Measurements from ENCODE around the gene CIAPIN1.
"Not testable (repeated sequence)": the region's sequence is repeated elsewhere in the genome, so short reads cannot be mapped to it uniquely, and the experiment has no call there.

Gene CIAPIN1

DNA sequence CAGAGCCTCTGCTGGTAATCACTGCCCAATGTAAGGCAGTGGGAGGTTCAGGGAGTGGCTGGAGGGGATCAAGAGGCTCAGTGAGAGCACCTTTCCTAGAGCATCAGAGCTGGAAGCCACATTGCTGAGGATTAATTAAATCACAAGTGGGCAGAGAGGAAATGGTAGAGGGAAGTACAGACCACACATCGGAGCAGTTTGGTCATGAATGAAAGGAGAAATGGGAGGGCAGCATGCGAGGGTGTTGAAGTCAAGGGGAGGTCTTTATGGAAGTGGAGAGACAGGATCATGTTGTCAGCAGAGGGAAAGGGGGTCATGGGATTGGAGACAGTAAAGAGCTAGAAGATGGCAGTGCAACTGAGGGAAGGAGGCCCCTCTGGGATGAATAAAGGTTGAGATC, 40.3 kb downstream of the CIAPIN1 start:
- DNase-seq (ENCODE audit: low spot score), result no peak

DNA sequence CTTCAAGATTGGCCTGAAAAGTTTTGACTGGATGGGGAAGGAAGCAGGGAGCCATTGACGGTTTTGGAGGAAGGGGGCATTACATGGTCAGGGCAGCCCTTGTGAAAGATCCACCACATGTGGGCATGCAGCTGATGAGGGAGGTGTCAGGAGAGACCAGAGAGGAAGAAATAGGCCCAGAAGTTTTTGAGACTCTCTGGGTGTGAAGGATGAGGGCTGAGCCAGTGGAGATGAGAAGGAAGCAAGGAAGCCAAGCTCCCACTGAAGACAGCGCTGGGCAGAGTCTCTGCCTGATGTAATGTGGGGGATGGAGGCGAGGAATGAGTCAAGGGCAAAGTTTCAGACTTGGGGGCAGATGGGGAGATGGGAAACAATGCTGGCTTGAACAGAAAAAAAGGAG, 42.1 kb downstream of the CIAPIN1 start:
- no peak for DNase-seq (ENCODE audit: low spot score)

DNA sequence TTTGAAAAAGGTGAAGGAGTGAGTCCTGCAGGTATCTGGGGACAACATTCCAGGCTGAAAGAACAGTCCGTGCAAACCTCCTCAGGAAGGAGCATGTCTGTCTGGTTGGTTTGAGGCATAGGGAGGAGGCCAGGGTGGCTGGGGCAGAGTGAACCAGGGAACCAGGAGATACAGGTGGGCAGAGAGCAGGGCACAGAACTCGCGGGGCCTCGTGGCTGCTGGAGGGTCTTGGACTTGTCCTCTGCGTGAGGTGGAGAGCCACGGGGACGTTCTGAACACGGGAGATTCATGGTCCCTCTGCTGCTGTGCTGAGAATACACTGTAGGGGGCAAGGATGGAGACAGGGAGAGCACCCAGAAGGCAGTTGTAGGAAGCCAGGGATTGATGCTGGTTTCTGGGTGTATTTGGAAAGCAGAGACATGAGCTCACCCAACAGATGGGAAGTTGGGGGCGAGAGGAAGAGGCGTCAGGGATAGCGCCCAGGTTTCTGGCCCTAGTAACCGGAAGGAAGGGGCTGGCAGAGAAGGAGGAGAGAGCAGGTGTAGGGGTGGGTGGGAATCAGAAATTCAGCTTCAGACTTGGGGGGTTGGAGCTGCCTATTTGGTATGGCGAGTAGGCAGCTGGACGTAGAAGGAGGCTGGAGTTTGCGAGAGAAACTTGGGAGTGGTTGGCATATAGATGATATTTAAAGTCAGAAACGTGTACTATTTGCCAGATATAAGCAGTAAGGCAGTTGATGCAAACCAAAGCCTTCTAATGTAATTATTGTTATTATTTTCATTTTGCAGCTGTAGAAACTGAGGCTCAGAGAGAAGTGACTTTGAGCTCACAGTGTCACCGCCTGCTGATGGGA, 43.0 kb downstream of the CIAPIN1 start, which contains the start of gene CCL17:
TSS of gene CCL17 (plus strand) at position 803 of the 853 bp plus-strand sequence. CDS start 9,166 bp downstream, outside the sequence.
- peak; percentile 62 for DNase-seq (ENCODE audit: low spot score)

DNA sequence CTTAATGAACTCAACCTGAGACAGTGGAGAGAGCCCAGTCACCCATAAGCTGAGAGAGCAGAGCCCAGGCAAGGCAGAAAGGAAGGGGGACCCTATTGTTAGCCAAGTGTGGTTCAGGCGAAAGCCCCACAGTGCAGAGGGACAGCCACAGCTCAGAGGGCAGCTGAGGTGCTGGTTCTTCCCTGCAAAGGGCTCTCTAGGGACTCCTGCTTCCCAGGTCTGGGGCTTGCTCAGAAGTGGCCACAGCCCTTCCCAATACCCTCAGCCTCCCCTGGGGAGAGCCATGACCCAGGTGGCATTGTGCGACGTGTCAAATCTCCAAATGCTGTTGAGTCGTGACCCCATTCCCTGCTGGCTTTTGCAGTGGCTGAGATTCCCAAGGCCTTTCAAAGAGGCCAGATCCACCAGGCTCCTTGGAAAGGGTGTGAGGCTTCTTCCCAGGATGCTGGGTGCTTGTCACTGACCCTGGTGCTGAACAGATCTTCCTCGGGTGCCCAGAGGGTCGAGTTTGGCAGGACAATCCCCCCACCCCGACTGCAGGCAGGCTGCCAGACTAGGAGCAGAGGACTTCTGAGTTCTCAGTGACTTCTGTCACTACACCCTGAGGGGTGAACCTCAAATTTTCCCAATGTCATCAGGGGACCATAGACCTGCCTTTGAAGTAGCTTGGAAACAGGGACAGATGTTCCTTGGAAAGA, 45.1 kb downstream of the CIAPIN1 start:
- DNase-seq (ENCODE audit: low spot score), result no peak

DNA sequence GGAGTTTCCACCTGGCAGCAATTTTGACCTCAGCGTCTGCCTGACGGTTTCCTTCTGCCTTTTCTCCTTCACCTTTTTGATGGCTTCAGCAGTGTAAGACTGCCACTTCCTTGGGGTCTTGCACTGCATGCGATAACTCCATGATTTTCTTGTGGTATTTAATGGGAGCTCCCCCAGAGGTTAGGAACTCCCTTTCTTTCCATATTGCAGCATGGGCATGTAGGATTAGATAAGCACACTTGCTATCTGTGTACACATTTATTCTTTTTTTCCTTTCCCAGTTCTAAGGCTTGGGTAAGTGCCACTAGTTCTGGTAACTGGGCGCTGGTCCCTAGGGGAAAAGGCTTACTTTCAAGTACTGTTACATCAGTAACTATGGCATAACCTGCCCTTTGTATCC, 49.7 kb downstream of the CIAPIN1 start:
- DNase-seq (ENCODE audit: low spot score), result not testable (repeated sequence)

DNA sequence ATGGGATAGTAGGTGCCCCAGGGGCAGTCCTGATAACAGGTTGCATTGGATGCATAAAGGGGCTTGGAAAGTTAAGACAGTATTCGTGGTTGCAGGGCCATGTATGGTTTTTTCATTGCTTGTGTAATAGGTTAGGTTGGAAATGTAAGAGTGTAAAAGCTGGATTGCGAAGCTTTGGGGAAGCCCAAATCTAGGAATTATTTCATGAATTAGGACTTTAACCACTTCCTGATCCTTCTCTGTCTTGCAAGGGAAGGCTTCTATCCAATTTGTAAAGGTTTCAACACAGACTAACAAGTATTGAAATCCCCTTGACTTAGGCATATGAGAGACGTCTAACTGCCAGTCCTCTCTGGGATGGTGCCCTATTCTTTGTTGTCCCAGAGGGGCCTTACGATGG, 50.4 kb downstream of the CIAPIN1 start:
- DNase-seq (ENCODE audit: low spot score), result no peak

DNA sequence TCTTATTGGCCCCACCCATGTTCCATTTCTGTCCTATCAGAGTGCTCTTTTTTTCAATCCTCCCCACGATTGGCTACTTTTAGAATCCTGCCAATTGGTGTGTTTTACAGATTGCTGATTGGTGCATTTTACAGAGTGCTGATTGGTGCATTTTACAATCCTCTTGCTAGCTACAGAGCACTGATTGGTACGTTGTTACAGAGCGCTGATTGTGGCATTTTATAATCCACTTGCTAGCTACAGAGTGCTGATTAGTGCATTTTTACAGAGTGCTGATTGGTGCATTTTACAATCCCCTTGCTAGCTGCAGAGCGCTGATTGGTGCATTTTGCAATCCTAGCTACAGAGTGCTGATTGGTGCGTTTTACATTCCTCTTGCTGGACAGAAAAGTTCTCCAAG, 52.2 kb downstream of the CIAPIN1 start:
- no peak for DNase-seq (ENCODE audit: low spot score)

DNA sequence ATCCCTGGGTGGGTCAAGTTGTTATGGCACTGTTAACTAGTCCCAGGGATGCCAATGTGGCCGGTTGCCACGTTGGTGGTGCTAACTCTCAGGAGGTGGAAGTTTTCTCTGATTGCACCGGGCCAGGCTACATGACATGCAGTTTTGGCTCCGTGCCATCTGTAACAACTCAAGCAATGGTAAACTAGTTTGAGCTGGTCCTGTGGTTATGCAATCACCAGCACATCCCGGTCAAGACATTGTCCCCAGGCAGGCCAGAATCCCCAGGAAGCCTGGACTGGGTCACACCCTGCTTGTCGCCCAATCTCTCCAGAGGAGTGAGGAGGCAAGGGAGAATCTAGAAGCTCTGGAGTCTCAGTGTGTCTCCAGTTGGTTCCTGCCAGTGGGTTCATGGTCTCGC, 52.7 kb downstream of the CIAPIN1 start:
- no peak for DNase-seq (ENCODE audit: low spot score)

DNA sequence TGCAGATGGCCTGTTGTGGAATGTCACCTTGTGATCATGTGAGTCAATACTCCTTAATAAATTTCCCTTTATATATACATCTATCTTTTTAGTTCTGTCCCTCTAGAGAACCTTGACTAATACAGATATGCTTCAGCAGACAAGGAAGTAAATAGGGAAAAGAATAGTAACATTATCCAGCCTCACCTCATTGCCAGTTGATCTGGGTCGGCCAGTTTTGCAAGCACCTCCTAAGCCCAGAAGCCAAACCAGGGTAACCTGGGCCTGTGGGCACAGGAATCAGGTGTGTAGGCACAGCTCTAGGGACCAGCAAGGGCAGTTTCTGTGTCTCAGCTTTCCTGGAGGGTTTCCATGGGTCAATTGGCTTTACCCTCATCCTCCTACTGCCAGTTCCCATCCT, 54.5 kb downstream of the CIAPIN1 start:
- no peak for DNase-seq (ENCODE audit: low spot score)

DNA sequence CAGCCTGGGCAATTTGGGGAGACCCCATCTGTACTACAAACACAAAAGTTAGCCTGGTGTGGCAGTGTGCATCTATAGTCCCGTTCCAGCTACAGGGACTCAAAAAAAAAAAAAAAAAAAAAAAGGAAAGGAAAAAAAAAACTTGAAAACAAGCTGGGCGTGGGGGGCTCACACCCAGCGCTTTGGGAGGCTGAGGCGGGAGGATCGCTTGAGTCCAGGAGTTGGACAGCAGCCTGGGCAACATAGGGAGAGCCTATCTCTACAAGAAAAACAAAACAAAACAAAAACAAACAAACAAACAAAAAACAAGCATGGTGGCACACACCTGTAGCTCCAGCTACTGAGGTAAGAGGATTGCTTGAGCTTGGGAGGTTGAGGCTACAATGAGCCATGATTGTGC, 55.5 kb downstream of the CIAPIN1 start:
- no peak for DNase-seq (ENCODE audit: low spot score)

DNA sequence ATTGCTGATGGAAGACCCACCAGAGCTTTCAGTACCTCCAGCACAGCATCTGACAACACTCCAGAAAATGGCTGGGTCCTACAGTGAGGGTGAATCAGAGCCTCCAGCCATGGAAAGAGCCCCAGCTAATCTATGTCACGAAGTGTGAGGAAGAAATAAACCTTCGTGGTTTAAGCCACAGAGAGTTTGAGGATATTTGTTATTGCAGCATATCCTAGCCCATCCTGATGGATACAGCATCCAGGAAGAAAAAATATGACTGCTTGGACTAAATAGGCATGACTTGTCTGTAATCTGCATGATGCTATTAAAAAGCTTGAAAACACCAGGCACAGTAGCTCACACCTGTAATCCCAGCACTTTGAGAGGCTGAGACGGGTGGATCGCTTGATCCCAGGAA, 55.9 kb downstream of the CIAPIN1 start:
- DNase-seq (ENCODE audit: low spot score), result no peak

DNA sequence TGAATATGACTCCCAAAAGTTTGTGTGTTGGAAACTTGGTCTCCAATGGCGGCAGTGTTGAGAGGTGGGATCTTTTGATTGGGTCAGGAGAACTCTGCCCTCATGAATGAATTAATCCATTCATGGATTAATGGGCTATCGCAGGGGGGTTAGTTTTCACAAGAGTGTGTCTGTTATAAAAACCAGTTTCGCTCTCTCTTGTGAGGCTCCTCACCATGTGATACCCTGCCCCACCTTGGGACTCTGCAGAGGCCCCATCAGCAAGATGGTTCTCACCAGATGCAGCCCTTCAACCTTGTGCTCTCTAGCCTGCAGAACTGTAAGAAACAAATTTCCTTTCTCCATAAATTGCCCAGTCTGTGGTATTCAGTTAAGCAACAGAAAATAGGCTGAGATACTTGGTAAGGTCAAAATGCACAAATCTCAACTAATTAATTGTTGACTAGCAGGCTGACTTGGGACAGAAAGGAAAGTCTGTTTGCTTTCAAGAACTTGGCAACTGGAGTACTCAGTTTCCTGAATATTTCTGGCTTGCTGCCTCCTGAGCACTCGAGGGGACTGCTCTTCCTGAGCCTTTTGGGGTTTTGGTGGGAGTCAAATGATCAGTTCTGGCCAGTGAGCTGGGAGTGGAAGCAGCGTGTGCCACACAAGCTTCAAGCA, 56.4 kb downstream of the CIAPIN1 start:
- no peak for DNase-seq (ENCODE audit: low spot score)

DNA sequence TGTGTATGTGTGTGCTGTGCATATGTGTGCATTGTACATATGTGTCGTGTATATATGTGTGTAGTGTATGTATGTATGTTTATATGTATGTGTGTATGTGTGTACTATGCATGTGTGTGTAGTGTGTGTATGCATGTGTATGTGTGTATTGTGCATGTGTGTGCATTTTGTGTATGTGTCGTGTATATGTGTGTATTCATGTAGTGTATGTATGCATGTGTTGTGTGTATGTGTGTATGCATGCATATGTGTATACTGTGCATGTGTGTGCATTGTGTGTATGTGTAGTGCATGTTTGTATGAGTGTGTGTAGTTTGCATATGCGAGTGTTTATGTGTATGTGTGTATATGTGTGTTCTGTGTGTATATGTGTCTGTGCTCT, 58.1 kb downstream of the CIAPIN1 start:
- no peak for DNase-seq (ENCODE audit: low spot score)

DNA sequence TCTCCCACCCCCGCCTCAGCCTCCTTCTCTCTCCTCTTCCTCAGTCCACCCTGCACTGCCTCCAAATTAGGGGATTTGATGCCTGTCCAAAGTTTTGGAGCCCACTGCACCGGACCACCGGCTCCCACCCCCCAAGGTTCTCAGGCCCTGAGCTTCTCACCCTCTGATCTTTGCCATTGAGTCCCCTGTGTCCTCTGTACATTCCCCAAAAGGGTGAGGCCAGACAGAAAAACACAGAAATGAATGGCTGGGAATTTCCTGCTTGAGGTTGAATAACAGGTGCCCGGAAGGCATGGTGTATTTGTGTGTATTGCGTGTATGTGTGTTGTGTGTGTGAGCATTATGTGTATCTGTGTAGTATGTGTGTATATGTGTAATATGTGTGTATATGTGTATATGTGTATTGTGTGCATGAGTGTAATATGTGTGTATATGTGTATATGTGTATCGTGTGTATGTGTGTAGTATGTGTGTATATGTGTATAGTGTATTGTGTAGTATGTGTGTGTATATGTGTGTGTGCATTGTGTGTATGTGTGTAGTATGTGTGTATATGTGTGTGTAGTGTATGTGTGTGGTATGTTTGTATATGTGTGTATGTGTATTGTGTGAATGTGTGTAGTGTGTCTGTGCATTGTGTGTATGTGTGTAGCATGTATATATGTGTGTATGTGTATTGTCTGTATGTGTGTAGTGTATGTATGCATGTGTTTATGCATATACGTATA, 58.7 kb downstream of the CIAPIN1 start:
- DNase-seq (ENCODE audit: low spot score), result no peak

DNA sequence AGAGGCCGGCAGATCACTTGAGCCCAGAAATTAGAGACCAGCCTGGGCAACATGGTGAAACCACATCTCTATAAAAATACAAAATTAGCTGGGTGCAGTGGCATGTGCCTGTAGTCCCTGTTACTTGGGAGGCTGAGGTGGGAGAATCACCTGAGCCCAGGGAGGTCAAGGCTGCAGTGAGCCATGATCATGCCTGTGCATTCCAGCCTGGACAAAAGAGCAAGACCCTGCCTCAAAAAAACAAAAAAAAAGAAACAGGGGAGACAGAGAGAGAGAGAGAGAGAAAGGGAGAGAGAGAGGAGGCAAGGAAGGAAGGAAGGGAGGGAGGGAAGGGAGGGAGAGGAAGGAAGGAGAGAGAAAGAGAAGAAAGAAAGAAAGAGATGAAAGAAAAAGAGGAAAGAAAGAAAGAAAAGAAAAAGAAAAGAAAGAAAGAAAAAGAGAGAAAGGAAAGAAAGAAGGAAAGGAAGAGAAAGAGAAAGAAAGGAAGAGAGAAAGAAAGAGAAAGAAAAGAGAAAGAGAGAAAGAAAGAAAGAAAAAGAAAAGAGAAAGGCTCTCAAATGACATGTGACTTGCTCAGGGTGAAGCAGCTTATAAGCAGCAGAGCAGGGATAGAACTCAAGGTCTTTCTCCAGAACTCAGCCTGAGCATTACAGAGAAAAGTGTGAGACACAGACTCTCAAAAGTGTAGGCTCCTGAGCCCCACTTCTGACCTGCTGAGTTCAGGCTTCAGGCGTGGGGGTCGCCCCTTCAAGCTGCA, 59.4 kb downstream of the CIAPIN1 start:
- DNase-seq (ENCODE audit: low spot score), result no peak

DNA sequence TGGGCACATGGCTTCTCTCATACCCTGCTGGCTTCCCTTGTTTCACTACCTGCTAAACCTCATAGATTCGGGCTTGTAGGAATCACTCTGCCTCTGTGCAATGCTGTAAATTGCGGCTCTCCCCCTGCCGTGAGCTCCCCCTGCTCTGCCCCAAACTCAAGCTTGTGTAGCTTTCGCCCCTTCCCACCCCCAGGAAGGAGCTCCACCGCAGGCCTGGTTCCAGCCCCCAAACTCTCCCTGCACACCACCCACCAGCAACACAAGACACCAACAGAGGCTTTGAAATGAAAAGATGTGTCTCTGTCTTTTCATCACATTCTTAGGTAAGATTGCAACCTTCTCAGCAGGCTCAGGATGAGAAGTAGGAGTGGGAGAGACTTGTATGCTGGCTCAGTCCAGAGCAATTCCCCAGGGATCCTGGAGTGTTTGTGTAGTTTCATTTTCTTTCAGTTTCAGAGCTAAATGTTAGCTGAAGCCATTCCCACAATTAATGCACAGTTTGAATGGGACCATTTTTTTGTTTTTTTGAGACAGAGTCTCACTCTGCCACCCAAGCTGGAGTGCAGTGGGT, 60.7 kb downstream of the CIAPIN1 start:
- DNase-seq (ENCODE audit: low spot score), result no peak

DNA sequence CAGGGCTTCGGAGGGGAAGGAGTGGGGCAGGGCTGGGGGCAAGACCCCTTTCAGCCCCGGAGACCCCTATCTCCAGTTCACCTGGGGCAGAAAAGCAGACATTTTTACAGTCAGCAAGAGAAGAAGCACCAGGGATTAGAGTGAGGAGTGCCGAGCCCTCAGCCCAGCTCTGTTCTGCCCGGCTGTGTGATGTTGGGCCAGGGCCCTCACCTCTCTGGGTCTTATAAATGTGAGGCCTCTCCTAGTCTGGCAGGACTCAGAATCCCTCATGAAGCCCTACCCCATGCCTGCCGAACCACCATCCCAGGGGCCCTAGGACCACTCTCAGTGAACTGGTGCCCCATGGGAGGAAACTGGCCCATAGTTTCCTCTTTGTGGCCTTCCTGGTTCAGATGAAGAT, 62.1 kb downstream of the CIAPIN1 start:
- no peak for DNase-seq (ENCODE audit: low spot score)

DNA sequence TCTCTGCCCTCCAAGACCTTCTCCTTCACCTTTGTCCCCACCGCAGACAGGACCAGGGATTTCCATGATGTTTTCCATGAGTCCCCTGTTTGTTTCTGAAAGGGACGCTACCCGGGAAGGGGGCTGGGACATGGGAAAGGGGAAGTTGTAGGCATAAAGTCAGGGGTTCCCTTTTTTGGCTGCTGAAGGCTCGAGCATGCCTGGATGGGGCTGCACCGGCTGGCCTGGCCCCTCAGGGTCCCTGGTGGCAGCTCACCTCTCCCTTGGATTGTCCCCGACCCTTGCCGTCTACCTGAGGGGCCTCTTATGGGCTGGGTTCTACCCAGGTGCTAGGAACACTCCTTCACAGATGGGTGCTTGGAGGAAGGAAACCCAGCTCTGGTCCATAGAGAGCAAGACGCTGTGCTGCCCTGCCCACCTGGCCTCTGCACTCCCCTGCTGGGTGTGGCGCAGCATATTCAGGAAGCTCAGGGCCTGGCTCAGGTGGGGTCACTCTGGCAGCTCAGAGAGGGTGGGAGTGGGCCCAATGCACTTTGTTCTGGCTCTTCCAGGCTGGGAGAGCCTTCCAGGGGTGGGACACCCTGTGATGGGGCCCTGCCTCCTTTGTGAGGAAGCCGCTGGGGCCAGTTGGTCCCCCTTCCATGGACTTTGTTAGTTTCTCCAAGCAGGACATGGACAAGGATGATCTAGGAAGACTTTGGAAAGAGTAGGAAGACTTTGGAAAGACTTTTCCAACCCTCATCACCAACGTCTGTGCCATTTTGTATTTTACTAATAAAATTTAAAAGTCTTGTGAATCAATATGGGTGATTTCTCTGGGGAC, 62.7 kb downstream of the CIAPIN1 start:
- DNase-seq (ENCODE audit: low spot score), result no peak

DNA sequence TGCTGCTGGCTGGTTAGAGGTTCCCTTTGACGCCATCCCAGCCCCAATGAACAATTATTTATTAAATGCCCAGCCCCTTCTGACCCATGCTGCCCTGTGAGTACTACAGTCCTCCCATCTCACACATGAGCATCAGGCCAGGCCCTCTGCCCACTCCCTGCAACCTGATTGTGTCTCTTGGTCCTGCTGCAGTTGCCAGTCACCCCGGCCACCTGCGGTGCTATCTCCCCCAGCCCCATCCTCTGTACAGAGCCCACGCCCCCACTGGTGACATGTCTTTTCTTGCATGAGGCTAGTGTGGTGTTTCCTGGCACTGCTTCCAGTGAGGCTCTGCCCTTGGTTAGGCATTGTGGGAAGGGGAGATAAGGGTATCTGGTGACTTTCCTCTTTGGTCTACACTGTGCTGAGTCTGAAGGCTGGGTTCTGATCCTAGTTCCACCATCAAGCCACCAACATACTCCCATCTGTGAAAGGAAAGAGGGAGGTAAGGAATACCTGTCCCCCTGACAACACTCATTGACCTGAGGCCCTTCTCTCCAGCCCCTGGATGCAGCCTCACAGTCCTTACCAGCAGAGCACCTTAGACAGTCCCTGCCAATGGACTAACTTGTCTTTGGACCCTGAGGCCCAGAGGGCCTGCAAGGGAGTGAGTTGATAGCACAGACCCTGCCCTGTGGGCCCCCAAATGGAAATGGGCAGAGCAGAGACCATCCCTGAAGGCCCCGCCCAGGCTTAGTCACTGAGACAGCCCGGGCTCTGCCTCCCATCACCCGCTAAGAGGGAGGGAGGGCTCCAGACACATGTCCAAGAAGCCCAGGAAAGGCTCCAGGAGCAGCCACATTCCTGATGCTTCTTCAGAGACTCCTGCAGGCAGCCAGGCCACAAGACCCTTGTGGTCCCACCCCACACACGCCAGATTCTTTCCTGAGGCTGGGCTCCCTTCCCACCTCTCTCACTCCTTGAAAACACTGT, 63.6 kb downstream of the CIAPIN1 start:
- DNase-seq (ENCODE audit: low spot score), result no peak

Measured in Ammon's horn (tissue), 1 donor.